22Rv1 (cell line): Measurements from ENCODE around the gene DNAH8.

Experiments used
- ZFX ChIP-seq: fragments of 450-650 bp; IDR thresholded peaks from 2 replicates; pipeline ENCODE4 v1.6.1; 2017; ENCODE audit warnings: antibody characterized with exemption, borderline replicate concordance
- TF ChIP-seq, protein P1 (sequence below): fragments of 450-650 bp; IDR thresholded peaks from 2 replicates; pipeline ENCODE4 v1.5.1; 2017; ENCODE audit warnings: mild to moderate bottlenecking

DNA sequence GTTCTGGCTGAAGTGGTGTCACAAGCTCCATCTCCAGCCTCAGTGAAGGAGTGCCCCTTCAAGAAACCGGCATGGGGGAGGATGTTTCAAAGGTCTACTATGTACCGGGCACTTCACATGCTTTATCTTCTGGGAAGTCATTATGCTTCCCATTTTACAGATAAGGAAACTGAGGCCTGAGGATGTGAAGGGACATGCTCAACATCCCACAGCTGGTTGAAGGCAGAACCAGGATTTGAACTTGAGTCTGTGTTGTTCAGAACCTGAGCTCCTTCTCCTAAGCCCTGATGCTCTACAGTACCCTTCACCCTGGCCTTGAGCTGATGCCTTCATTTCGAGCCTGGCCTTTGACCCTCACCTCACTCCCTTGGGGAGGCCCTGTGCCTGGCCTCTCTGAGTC, 346.5 kb downstream of the DNAH8 start:
- TF ChIP-seq, protein P1, sequence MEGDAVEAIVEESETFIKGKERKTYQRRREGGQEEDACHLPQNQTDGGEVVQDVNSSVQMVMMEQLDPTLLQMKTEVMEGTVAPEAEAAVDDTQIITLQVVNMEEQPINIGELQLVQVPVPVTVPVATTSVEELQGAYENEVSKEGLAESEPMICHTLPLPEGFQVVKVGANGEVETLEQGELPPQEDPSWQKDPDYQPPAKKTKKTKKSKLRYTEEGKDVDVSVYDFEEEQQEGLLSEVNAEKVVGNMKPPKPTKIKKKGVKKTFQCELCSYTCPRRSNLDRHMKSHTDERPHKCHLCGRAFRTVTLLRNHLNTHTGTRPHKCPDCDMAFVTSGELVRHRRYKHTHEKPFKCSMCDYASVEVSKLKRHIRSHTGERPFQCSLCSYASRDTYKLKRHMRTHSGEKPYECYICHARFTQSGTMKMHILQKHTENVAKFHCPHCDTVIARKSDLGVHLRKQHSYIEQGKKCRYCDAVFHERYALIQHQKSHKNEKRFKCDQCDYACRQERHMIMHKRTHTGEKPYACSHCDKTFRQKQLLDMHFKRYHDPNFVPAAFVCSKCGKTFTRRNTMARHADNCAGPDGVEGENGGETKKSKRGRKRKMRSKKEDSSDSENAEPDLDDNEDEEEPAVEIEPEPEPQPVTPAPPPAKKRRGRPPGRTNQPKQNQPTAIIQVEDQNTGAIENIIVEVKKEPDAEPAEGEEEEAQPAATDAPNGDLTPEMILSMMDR: no peak
- no peak for TF ChIP-seq ZFX
